CD4-positive, alpha-beta T cell (primary cell): ENCODE measurements around the gene SHISA7. TPM values are rescaled to one million over a fixed set of nuclear protein-coding genes. Genes with fewer than 3 reads are reported as not detected.

ENCODE experiments used
- ATAC-seq: fragments of 200-7000 bp; cut with Tn5 transposase; one replicate; pipeline ENCODE4 v1.10.0; 2022; ENCODE audit warnings: mild to moderate bottlenecking; ENCODE audit not compliant: poor library complexity
- CTCF ChIA-PET: fragments of 350-600 bp; sonication (Branson Sonifier 250); formaldehyde crosslinking; loops from one replicate; lab custom pipeline; 2021; ENCODE audit warnings: antibody characterized with exemption, inconsistent platforms; lab: Charles Lee
- POLR2A ChIA-PET: fragments of 350-600 bp; sonication (Branson Sonifier 250); formaldehyde crosslinking; loops from one replicate; lab custom pipeline; 2021; ENCODE audit warnings: antibody characterized with exemption, inconsistent platforms; lab: Charles Lee
- DNase-seq, 14 experiments: peaks; one replicate each; pipeline ENCODE4 v3.0.0-alpha.2; 2013 to 2020; ENCODE audit warnings: mixed read lengths in 2 of 14
- H3K27ac ChIP-seq, 2 donors: one replicate each; pipeline versions ENCODE4 v1.5.1 to v1.7.0; 2013; ENCODE audit warnings: low read length in 2 of 2, low read depth in 1 of 2, mild to moderate bottlenecking in 1 of 2
- H3K27me3 ChIP-seq, 2 experiments: 1 replicate in 1 of 2; 2 replicates in 1 of 2; pipeline versions ENCODE4 v1.6.1 to v1.7.0; 2013; ENCODE audit warnings: low read length in 2 of 2, control low read depth in 1 of 2, mild to moderate bottlenecking in 1 of 2, moderate library complexity in 1 of 2; ENCODE audit not compliant: insufficient read depth in 2 of 2, control insufficient read depth in 1 of 2
- H3K36me3 ChIP-seq: one replicate; pipeline ENCODE4 v1.6.1; 2013; ENCODE audit warnings: low read length, control low read depth; ENCODE audit not compliant: insufficient read depth
- H3K4me1 ChIP-seq: one replicate; pipeline ENCODE4 v1.6.1; 2013; ENCODE audit warnings: low read length, control low read depth; ENCODE audit not compliant: insufficient read depth
- H3K4me3 ChIP-seq: one replicate; pipeline ENCODE4 v1.5.1; 2013; ENCODE audit warnings: mild to moderate bottlenecking, low read length, moderate library complexity
- H3K9me3 ChIP-seq, 2 experiments: 1 replicate in 1 of 2; 2 replicates in 1 of 2; pipeline versions ENCODE4 v1.6.1 to v1.7.0; 2013; ENCODE audit warnings: low read length in 2 of 2, mild to moderate bottlenecking in 2 of 2, control low read depth in 1 of 2, moderate library complexity in 1 of 2; ENCODE audit not compliant: control insufficient read depth in 1 of 2, insufficient read depth in 1 of 2
- H3K27ac Mint-ChIP-seq: one replicate; pipeline ENCODE4 v1.8.0; 2020; ENCODE audit warnings: mixed read lengths
- H3K27me3 Mint-ChIP-seq: one replicate; pipeline ENCODE4 v1.8.0; 2021; ENCODE audit warnings: mixed read lengths
- H3K36me3 Mint-ChIP-seq: one replicate; pipeline ENCODE4 v1.8.0; 2021; ENCODE audit warnings: low read depth, mixed read lengths
- H3K4me1 Mint-ChIP-seq: one replicate; pipeline ENCODE4 v1.8.0; 2021; ENCODE audit warnings: low read depth, mixed read lengths
- H3K4me3 Mint-ChIP-seq: one replicate; pipeline ENCODE4 v1.8.0; 2020; ENCODE audit warnings: mild to moderate bottlenecking, mixed read lengths
- H3K9me3 Mint-ChIP-seq: one replicate; pipeline ENCODE4 v1.8.0; 2020; ENCODE audit warnings: mixed read lengths
- CTCF ChIP-seq: fragments of 200-600 bp; IDR thresholded peaks from one replicate; pipeline ENCODE4 v1.8.0; 2022; ENCODE audit warnings: antibody characterized with exemption, mild to moderate bottlenecking
- intact Hi-C, 2 experiments: fragments of 100-400 bp; cut with DNase I in 1 of 2; cut with micrococcal nuclease in 1 of 2; formaldehyde crosslinking; loops; one replicate each; pipeline versions ENCODE4 v1.15.1 to v1.9.0; 2023 to 2025; cut with DNase I, micrococcal nuclease
- total RNA-seq, 174 experiments: library from RNA in 2 of 174; stranded (reverse) in 2 of 174; gene quantifications; one replicate each; pipeline ENCODE4 v1.2.3 and lab custom pipeline; 2021 to 2026

SHISA7 gene
- total RNA-seq, 2 experiments from 2014 or later = not detected

GRCh38 chr19:55456347-55456746, 13.2 kb upstream of the SHISA7 start:
- DNase-seq = no peak
- TF ChIP-seq CTCF = no peak
- intact Hi-C loops = no loop called here
- peaks cover 25% of the 10 kb centered on the region for H3K27me3 Mint-ChIP-seq
- H3K27me3 ChIP-seq = peaks cover 9 to 12% of the 10 kb centered on the region in 2 experiments
- H3K4me3 ChIP-seq = no peak overlapping the region
- no peaks in the 10 kb centered on the region for H3K36me3 Mint-ChIP-seq
- peaks cover 0 to 7% of the 10 kb centered on the region in 2 experiments for H3K9me3 ChIP-seq
- no peaks in the 10 kb centered on the region for H3K9me3 Mint-ChIP-seq
- H3K4me3 Mint-ChIP-seq = peak overlapping the region; percentile 25
- H3K4me1 Mint-ChIP-seq = peaks cover 25% of the 10 kb centered on the region
- CTCF ChIA-PET = no interaction called here
- peaks cover 26% of the 10 kb centered on the region for H3K4me1 ChIP-seq
- H3K36me3 ChIP-seq = no peaks in the 10 kb centered on the region
- H3K27ac Mint-ChIP-seq = no peak overlapping the region
- ATAC-seq = no peak
- POLR2A ChIA-PET = no interaction called here
- no peak overlapping the region for H3K27ac ChIP-seq

- peaks cover 29% of the 10 kb centered on the region for H3K27me3 Mint-ChIP-seq
- POLR2A ChIA-PET = no interaction called here
- intact Hi-C loops = no loop called here
Measured at GRCh38 chr19:55455576-55456235, 12.6 kb upstream of the SHISA7 start.

GRCh38 chr19:55454787-55455243, 11.7 kb upstream of the SHISA7 start:
- peak in 13 of 14 experiments; percentile 23 to 73 (median 46) for DNase-seq
- H3K4me3 Mint-ChIP-seq = peak overlapping the region; percentile 77
- no peak overlapping the region for H3K27ac Mint-ChIP-seq
- Histone ChIP-seq H3K4me1 (peaks cover 23% of the 10 kb centered on the region), H3K4me3 (no peak overlapping the region), H3K27ac (no peak overlapping the region), H3K27me3 (peaks cover 17 to 20% of the 10 kb centered on the region in 2 experiments), H3K36me3 (no peaks in the 10 kb centered on the region), H3K9me3 (peaks cover 0 to 7% of the 10 kb centered on the region in 2 experiments)
- no peaks in the 10 kb centered on the region for H3K36me3 Mint-ChIP-seq
- POLR2A ChIA-PET = no interaction called here
- no peaks in the 10 kb centered on the region for H3K9me3 Mint-ChIP-seq
- intact Hi-C loops = loop anchor here (1.0 kb wide), 2 partner anchors 154 to 314 kb away; no protein-coding TSS in a partner anchor
- H3K4me1 Mint-ChIP-seq = peaks cover 13% of the 10 kb centered on the region
- peaks cover 33% of the 10 kb centered on the region for H3K27me3 Mint-ChIP-seq
- ATAC-seq = peak; percentile 41
- CTCF ChIA-PET = no interaction called here
- TF ChIP-seq CTCF = peak; percentile 54

More at GRCh38 chr19:55455576-55456235, 12.6 kb upstream of the SHISA7 start:
- ATAC-seq = no peak
- Histone ChIP-seq H3K36me3 (no peaks in the 10 kb centered on the region), H3K9me3 (peaks cover 0 to 7% of the 10 kb centered on the region in 2 experiments), H3K27me3 (peaks cover 12 to 14% of the 10 kb centered on the region in 2 experiments), H3K4me3 (no peak overlapping the region), H3K4me1 (peaks cover 25% of the 10 kb centered on the region), H3K27ac (no peak overlapping the region)
- no peak overlapping the region for H3K4me3 Mint-ChIP-seq
- no peak for DNase-seq
- no peak for TF ChIP-seq CTCF
- CTCF ChIA-PET = no interaction called here
- H3K27ac Mint-ChIP-seq = no peak overlapping the region
- H3K36me3 Mint-ChIP-seq = no peaks in the 10 kb centered on the region
- peaks cover 22% of the 10 kb centered on the region for H3K4me1 Mint-ChIP-seq
- H3K9me3 Mint-ChIP-seq = no peaks in the 10 kb centered on the region
